Spleen (tissue), 11 donors: ENCODE data around the gene CBX1. TPM values are rescaled to one million over a fixed set of nuclear protein-coding genes. Genes with fewer than 3 reads are reported as not detected.

Source experiments
- DNase-seq: peaks from one replicate; pipeline ENCODE4 v3.0.0-alpha.2; 2020
- H3K27ac ChIP-seq, 8 donors: fragments of 200-600 bp; sonication (generic) in 7 of 8; 1 replicate in 4 of 8; 2 replicates in 4 of 8; pipeline versions ENCODE4 v1.5.0 to v1.8.0; 2016 to 2021; ENCODE audit warnings: inconsistent platforms in 4 of 8, mild to moderate bottlenecking in 4 of 8, moderate library complexity in 1 of 8
- H3K27me3 ChIP-seq, 7 donors: fragments of 200-600 bp; sonication (generic) in 6 of 7; replicated peaks in 1 of 7; 1 replicate in 4 of 7; 2 replicates in 3 of 7; pipeline versions ENCODE4 v1.5.0 to v1.8.0; 2016 to 2021; ENCODE audit warnings: inconsistent platforms in 3 of 7, mild to moderate bottlenecking in 1 of 7
- H3K36me3 ChIP-seq, 6 donors: fragments of 200-600 bp; sonication (generic) in 5 of 6; 1 replicate in 4 of 6; 2 replicates in 2 of 6; pipeline versions ENCODE4 v1.5.0 to v1.8.0; 2016 to 2021; ENCODE audit warnings: inconsistent platforms in 2 of 6
- H3K4me1 ChIP-seq, 6 donors: fragments of 200-600 bp; sonication (generic) in 5 of 6; 1 replicate in 3 of 6; 2 replicates in 3 of 6; pipeline versions ENCODE4 v1.5.0 to v1.8.0; 2016 to 2021; ENCODE audit warnings: inconsistent platforms in 3 of 6
- H3K4me3 ChIP-seq, 8 donors: fragments of 200-600 bp; sonication (generic) in 7 of 8; 1 replicate in 4 of 8; 2 replicates in 4 of 8; pipeline versions ENCODE4 v1.5.0 to v1.8.0; 2016 to 2021; ENCODE audit warnings: inconsistent platforms in 4 of 8, mild to moderate bottlenecking in 4 of 8, moderate library complexity in 2 of 8
- H3K9me3 ChIP-seq, 8 donors: fragments of 200-600 bp; sonication (generic) in 7 of 8; 1 replicate in 4 of 8; 2 replicates in 4 of 8; pipeline versions ENCODE4 v1.5.0 to v1.8.0; 2016 to 2021; ENCODE audit warnings: inconsistent platforms in 4 of 8
- CTCF ChIP-seq, 11 experiments: fragments of 200-600 bp in 7 of 11; fragments of 450-650 bp in 4 of 11; sonication (generic) in 4 of 11; IDR thresholded peaks in 8 of 11; conservative IDR thresholded peaks in 3 of 11; 1 replicate in 7 of 11; 2 replicates in 4 of 11; pipeline versions ENCODE4 v1.4.0 to v1.8.0; 2016 to 2021; ENCODE audit warnings: antibody characterized with exemption in 11 of 11, inconsistent platforms in 4 of 11, mild to moderate bottlenecking in 1 of 11
- POLR2A ChIP-seq, 3 donors: fragments of 450-650 bp; IDR thresholded peaks; one replicate each; pipeline ENCODE4 v1.5.1; 2017; ENCODE audit warnings: antibody characterized with exemption in 3 of 3, mild to moderate bottlenecking in 1 of 3
- POLR2AphosphoS5 ChIP-seq, 3 donors: sonication (generic); formaldehyde crosslinking; IDR thresholded peaks; one replicate each; pipeline ENCODE4 v1.5.1; 2017; ENCODE audit warnings: antibody characterized with exemption in 3 of 3
- WGBS, 5 donors: extraction: QIAGEN DNeasy Blood & Tissue Kit in 3 of 5; methylation state at CpG; one replicate each; pipeline versions ENCODE4 v1.1.5 to v1.1.7; 2013 to 2018; 5-methylcytosine and 5-hydroxymethylcytosine counted together
- intact Hi-C: fragments of 100-400 bp; cut with DNase I; formaldehyde crosslinking; loops from one replicate; pipeline ENCODE4 v1.15.0; 2023; ENCODE audit warnings: low total_unique reads
- polyA plus RNA-seq, 3 donors: library from polyadenylated mRNA; stranded (reverse); fragments of 200-250 nt; gene quantifications; one replicate each; pipeline ENCODE4 v1.2.1, GENCODE V29; 2013
- total RNA-seq, 7 donors: library from RNA; depleted of rRNA in 3 of 7; stranded (reverse); fragments of >200 nt in 3 of 7; fragmentation: NEBNext Ultra II Directional in 4 of 7; extraction: Animal tissue kit (Norgen Biotek cat#: 25700) in 4 of 7; gene quantifications; one replicate each; pipeline versions ENCODE4 v1.1.0 to v1.2.1, GENCODE V29; 2016 to 2021
- donor health status: healthy with polysubstance abuse.
- donor health status: DM: no; HTN: no; CAD: no; lungs with moderate emphysema.
- donor health status: DM: no; HTN: no; CAD: no.
- donor health status: Bipolar disorder and iron deficiency.
- donor health status: healthy.
- donor health status: DM: no; HTN: no; CAD: no.
- donor health status: DM: yes; HTN: yes; CAD: no.

CBX1 gene
- total and polyA plus RNA-seq, 10 donors, result 19.6 to 36.2 (median 28.6) TPM

GRCh38 chr17:48062273-48062672, 39.0 kb downstream of the CBX1 start:
- no peaks in the 10 kb centered on the region for H3K27me3 ChIP-seq
- TF ChIP-seq CTCF (IDR thresholded peaks at IDR 0.05 in 8 of 11, conservative IDR thresholded peaks at IDR 0.05 in 3 of 11) (no peak), POLR2AphosphoS5 (IDR thresholded peaks at IDR 0.05) (peak in 1 of 3 donors; percentile 15)
- intact Hi-C loops, result no loop called here
- peaks cover 0 to 54% (median 29%) of the 10 kb centered on the region in 6 donors for H3K4me1 ChIP-seq
- H3K9me3 ChIP-seq, result no peaks in the 10 kb centered on the region
- H3K27ac ChIP-seq, result no peak overlapping the region
- H3K36me3 ChIP-seq, result peaks cover under 1 to 100% (median 71%) of the 10 kb centered on the region in 6 donors
- H3K4me3 ChIP-seq, result no peak overlapping the region
- 95 to 99% (median 96%) methylated on average over 7 of the region's 7 CpGs for WGBS, 5 donors
- DNase-seq, result peak; percentile 22

- TF ChIP-seq POLR2AphosphoS5 (IDR thresholded peaks at IDR 0.05), result peak in 2 of 3 donors; percentile 30 to 58
- no peak for TF ChIP-seq CTCF (IDR thresholded peaks at IDR 0.05 in 8 of 11, conservative IDR thresholded peaks at IDR 0.05 in 3 of 11)
- H3K4me3 ChIP-seq, result no peak overlapping the region
- intact Hi-C loops, result no loop called here
- DNase-seq, result peak; percentile 57
- no peaks in the 10 kb centered on the region for H3K9me3 ChIP-seq
- 63 to 82% (median 71%) methylated on average over 7 of the region's 7 CpGs for WGBS, 5 donors
- H3K27me3 ChIP-seq, result no peaks in the 10 kb centered on the region
- peak overlapping the region in 4 of 8 donors; percentile 5 to 33 (median 20) for H3K27ac ChIP-seq
- peaks cover 5 to 100% (median 79%) of the 10 kb centered on the region in 6 donors for H3K36me3 ChIP-seq
- peaks cover 11 to 59% (median 37%) of the 10 kb centered on the region in 6 donors for H3K4me1 ChIP-seq
These were observed 41.0 kb downstream of the CBX1 start for GRCh38 chr17:48060249-48060648.

GRCh38 chr17:48059125-48059668, 42.1 kb downstream of the CBX1 start:
- Histone ChIP-seq H3K4me3 (no peak overlapping the region), H3K9me3 (no peaks in the 10 kb centered on the region), H3K27ac (peak overlapping the region in 4 of 8 donors; percentile 5 to 33 (median 20)), H3K36me3 (peaks cover 5 to 100% (median 75%) of the 10 kb centered on the region in 6 donors), H3K27me3 (no peaks in the 10 kb centered on the region), H3K4me1 (peaks cover 17 to 68% (median 47%) of the 10 kb centered on the region in 6 donors)
- DNase-seq, result peak; percentile 59
- 91 to 96% (median 94%) methylated on average over 28 to 32 of the region's 32 CpGs for WGBS, 5 donors
- intact Hi-C loops, result no loop called here
- TF ChIP-seq POLR2AphosphoS5 (IDR thresholded peaks at IDR 0.05) (peak in 1 of 3 donors; percentile 22), CTCF (IDR thresholded peaks at IDR 0.05 in 8 of 11, conservative IDR thresholded peaks at IDR 0.05 in 3 of 11) (no peak), POLR2A (IDR thresholded peaks at IDR 0.05) (no peak)

- intact Hi-C loops, result no loop called here
- Histone ChIP-seq H3K27ac (peak overlapping the region in 3 of 8 donors; percentile 10 to 97 (median 18)), H3K36me3 (peaks cover 5 to 100% (median 71%) of the 10 kb centered on the region in 6 donors), H3K27me3 (no peaks in the 10 kb centered on the region), H3K9me3 (no peaks in the 10 kb centered on the region), H3K4me3 (no peak overlapping the region), H3K4me1 (peaks cover 20 to 74% (median 52%) of the 10 kb centered on the region in 6 donors)
- TF ChIP-seq POLR2A (IDR thresholded peaks at IDR 0.05) (no peak), CTCF (IDR thresholded peaks at IDR 0.05 in 8 of 11, conservative IDR thresholded peaks at IDR 0.05 in 3 of 11) (no peak), POLR2AphosphoS5 (IDR thresholded peaks at IDR 0.05) (no peak)
- WGBS, 5 donors, result 81 to 94% (median 85%) methylated on average over 10 to 11 of the region's 11 CpGs
- peak; percentile 44 for DNase-seq
These were observed 42.7 kb downstream of the CBX1 start for GRCh38 chr17:48058393-48059124.
